HCT116 (cell line): ENCODE results near the gene POLD1. TPM values are rescaled to one million over a fixed set of nuclear protein-coding genes. Genes with fewer than 3 reads are reported as not detected.

Experiments
- ATAC-seq: fragments of 200-7000 bp; cut with Tn5 transposase; 2 replicates; pipeline ENCODE4 v1.9.1; 2020; ENCODE audit warnings: mild to moderate bottlenecking, moderate library complexity
- BruUV-seq: library from RNA; stranded (reverse); fragments of 400-500 nt; replicated peaks from 2 replicates; lab custom pipeline; 2021; lab: Mats Ljungman, UMichigan
- CTCF ChIA-PET: fragments of 300-600 bp; sonication (Branson Sonifier 250); formaldehyde crosslinking; loops from one replicate; lab custom pipeline; 2021; ENCODE audit warnings: antibody characterized with exemption; lab: Charles Lee
- POLR2A ChIA-PET: fragments of 300-600, 350-600 bp; sonication (Branson Sonifier 250); formaldehyde crosslinking; loops from one replicate; lab custom pipeline; 2021; ENCODE audit warnings: antibody characterized with exemption; lab: Charles Lee
- RAD21 ChIA-PET, 2 experiments: fragments of 300-600 bp; sonication (Branson Sonifier 250); formaldehyde crosslinking; loops; one replicate each; lab custom pipeline; 2023; ENCODE audit warnings: low total read pairs in 2 of 2; ENCODE audit not compliant: uncharacterized antibody in 2 of 2, unreplicated experiment in 2 of 2, low non-redundant PET in 1 of 2; lab: Charles Lee
- DNase-seq: peaks from one replicate; pipeline ENCODE4 v3.0.0-alpha.2; 2010; ENCODE audit warnings: low read depth, low spot score
- H2AFZ ChIP-seq: fragments of 200-600 bp; shearing (Covaris generic), sonication (generic); 2 replicates; pipeline ENCODE4 v1.6.1; 2017; ENCODE audit warnings: low read depth, mixed run types, mixed read lengths, antibody characterized with exemption, low read length; ENCODE audit not compliant: poor library complexity, severe bottlenecking
- H3K27ac ChIP-seq: 2 replicates; pipeline ENCODE4 v1.5.1; 2012; ENCODE audit warnings: low read depth, low read length
- H3K27me3 ChIP-seq: fragments of 200-600 bp; sonication (generic); 2 replicates; pipeline ENCODE4 v1.6.1; 2016; ENCODE audit warnings: mixed run types, low read length, mixed read lengths; ENCODE audit not compliant: insufficient read depth
- H3K36me3 ChIP-seq, 2 experiments: fragments of 200-500 bp in 1 of 2; fragments of 200-600 bp in 1 of 2; sonication (Bioruptor generic) in 1 of 2; sonication (generic) in 1 of 2; 2 replicates each; pipeline versions ENCODE4 v1.5.1 to v1.6.1; 2014 to 2016; ENCODE audit warnings: low read length in 2 of 2, inconsistent platforms in 1 of 2, mixed read lengths in 1 of 2, mixed run types in 1 of 2; ENCODE audit not compliant: insufficient read depth in 2 of 2, control insufficient read depth in 1 of 2
- H3K4me1 ChIP-seq, 2 experiments: fragments of 200-600 bp in 1 of 2; sonication (generic) in 1 of 2; 2 replicates each; pipeline versions ENCODE4 v1.5.1 to v1.6.1; 2012 to 2017; ENCODE audit warnings: low read length in 2 of 2, inconsistent platforms in 1 of 2, mild to moderate bottlenecking in 1 of 2, mixed read lengths in 1 of 2, mixed run types in 1 of 2, moderate library complexity in 1 of 2; ENCODE audit not compliant: insufficient read depth in 2 of 2, control insufficient read depth in 1 of 2
- H3K4me2 ChIP-seq: fragments of 200-600 bp; sonication (generic); 2 replicates; pipeline ENCODE4 v1.6.1; 2017; ENCODE audit warnings: mixed run types, low read length, mixed read lengths
- H3K4me3 ChIP-seq, 2 experiments: fragments of 200-600 bp in 1 of 2; sonication (generic) in 1 of 2; replicated peaks in 1 of 2; 2 replicates each; pipeline ENCODE4 v1.5.1; 2011 to 2016; ENCODE audit warnings: low read length in 2 of 2, control low read depth in 1 of 2, low read depth in 1 of 2, mild to moderate bottlenecking in 1 of 2, mixed read lengths in 1 of 2, mixed run types in 1 of 2
- H3K79me2 ChIP-seq: fragments of 200-600 bp; sonication (generic); 2 replicates; pipeline ENCODE4 v1.6.1; 2017; ENCODE audit warnings: mild to moderate bottlenecking, mixed run types, low read length, moderate library complexity, mixed read lengths; ENCODE audit not compliant: insufficient read depth
- H3K9ac ChIP-seq: fragments of 200-600 bp; sonication (generic); 2 replicates; pipeline ENCODE4 v1.6.1; 2016; ENCODE audit warnings: low read length, mixed read lengths
- H3K9me2 ChIP-seq: fragments of 200-600 bp; sonication (generic), shearing (Covaris generic); 2 replicates; pipeline ENCODE4 v1.6.1; 2017; ENCODE audit warnings: mixed run types, mild to moderate bottlenecking, moderate library complexity; ENCODE audit not compliant: insufficient read depth
- H3K9me3 ChIP-seq, 2 experiments: fragments of 200-500 bp in 1 of 2; fragments of 200-600 bp in 1 of 2; sonication (Bioruptor generic) in 1 of 2; sonication (generic) in 1 of 2; 2 replicates each; pipeline ENCODE4 v1.6.1; 2014 to 2017; ENCODE audit warnings: low read length in 2 of 2, mixed read lengths in 2 of 2, inconsistent platforms in 1 of 2, low read depth in 1 of 2, mild to moderate bottlenecking in 1 of 2, mixed run types in 1 of 2, moderate library complexity in 1 of 2; ENCODE audit not compliant: control insufficient read depth in 1 of 2, insufficient read depth in 1 of 2
- H4K20me1 ChIP-seq: fragments of 200-600 bp; sonication (generic), shearing (Covaris generic); 2 replicates; pipeline ENCODE4 v1.6.1; 2017; ENCODE audit warnings: mixed run types, mild to moderate bottlenecking, moderate library complexity; ENCODE audit not compliant: insufficient read depth
- CEBPB ChIP-seq: IDR thresholded peaks from 2 replicates; pipeline ENCODE4 v1.6.1; 2012; ENCODE audit warnings: low read depth
- ELF1 ChIP-seq: IDR thresholded peaks from 2 replicates; pipeline ENCODE4 v1.6.1; 2012; ENCODE audit warnings: low read depth, borderline replicate concordance
- EZH2phosphoT487 ChIP-seq: fragments of 200-600 bp; IDR thresholded peaks from 2 replicates; pipeline ENCODE4 v1.6.1; 2018; ENCODE audit warnings: antibody characterized with exemption, borderline replicate concordance
- JUND ChIP-seq: IDR thresholded peaks from 2 replicates; pipeline ENCODE4 v1.6.1; 2012
- POLR2AphosphoS5 ChIP-seq: IDR thresholded peaks from 2 replicates; pipeline ENCODE4 v1.6.1; 2011; ENCODE audit warnings: mild to moderate bottlenecking, low read depth, low read length, moderate library complexity
- RAD21 ChIP-seq: IDR thresholded peaks from 2 replicates; pipeline ENCODE4 v1.6.1; 2012; ENCODE audit warnings: low read depth, mild to moderate bottlenecking
- REST ChIP-seq: IDR thresholded peaks from 2 replicates; pipeline ENCODE4 v1.6.1; 2012; ENCODE audit warnings: low read depth
- SP1 ChIP-seq: IDR thresholded peaks from 2 replicates; pipeline ENCODE4 v1.6.1; 2012; ENCODE audit warnings: low read depth
- ZFX ChIP-seq: fragments of 450-650 bp; IDR thresholded peaks from 2 replicates; pipeline ENCODE4 v1.6.1; 2017
- intact Hi-C: fragments of 100-400 bp; cut with micrococcal nuclease; formaldehyde crosslinking; loops from 2 replicates; pipeline ENCODE4 v1.10.0; 2022
- total RNA-seq: library from RNA; stranded (reverse); gene quantifications from one replicate; pipeline ENCODE4 v1.2.1, GENCODE V29; 2021; ENCODE audit not compliant: unreplicated experiment
- TF ChIP-seq, protein P1 (sequence below): IDR thresholded peaks from 2 replicates; pipeline ENCODE4 v1.6.1; 2012
- TF ChIP-seq, protein P2 (sequence below): IDR thresholded peaks from 2 replicates; pipeline ENCODE4 v1.6.1; 2012

POLD1 gene
- total RNA-seq, 1 experiment from 2014 or later, result 122 TPM

GRCh38 chr19:50447750-50448149 is 63.6 kb downstream of the POLD1 start:
- no peak for DNase-seq
- BruUV-seq, result no TSS peak

GRCh38 chr19:50449236-50449899 is 65.2 kb downstream of the POLD1 start:
- Histone ChIP-seq H3K27ac (no peak overlapping the region), H3K4me2 (no peak overlapping the region), H3K9ac (no peak overlapping the region), H3K79me2 (no peaks in the 10 kb centered on the region), H3K9me3 (no peaks in the 10 kb centered on the region; a peak in 1 of 4 replicates), H3K27me3 (no peaks in the 10 kb centered on the region), H3K4me3 (no peak overlapping the region), H3K9me2 (no peaks in the 10 kb centered on the region), H3K4me1 (no peaks in the 10 kb centered on the region), H4K20me1 (no peaks in the 10 kb centered on the region), H2AFZ (no peak overlapping the region), H3K36me3 (no peaks in the 10 kb centered on the region)
- POLR2A ChIA-PET, result no interaction called here
- ATAC-seq (no peak), DNase-seq (no peak)
- BruUV-seq, result no TSS peak
- intact Hi-C loops, result no loop called here
- RAD21 ChIA-PET, result no interaction called here
- CTCF ChIA-PET, result no interaction called here
- TF ChIP-seq, protein P1, sequence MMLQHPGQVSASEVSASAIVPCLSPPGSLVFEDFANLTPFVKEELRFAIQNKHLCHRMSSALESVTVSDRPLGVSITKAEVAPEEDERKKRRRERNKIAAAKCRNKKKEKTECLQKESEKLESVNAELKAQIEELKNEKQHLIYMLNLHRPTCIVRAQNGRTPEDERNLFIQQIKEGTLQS, result no peak
- TF ChIP-seq REST, result no peak
- no peak for TF ChIP-seq CEBPB
- no peak for TF ChIP-seq POLR2AphosphoS5
- TF ChIP-seq ELF1, result no peak
- TF ChIP-seq JUND, result no peak
- TF ChIP-seq, protein P2, sequence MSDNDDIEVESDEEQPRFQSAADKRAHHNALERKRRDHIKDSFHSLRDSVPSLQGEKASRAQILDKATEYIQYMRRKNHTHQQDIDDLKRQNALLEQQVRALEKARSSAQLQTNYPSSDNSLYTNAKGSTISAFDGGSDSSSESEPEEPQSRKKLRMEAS, result no peak

More at GRCh38 chr19:50447750-50448149, 63.6 kb downstream of the POLD1 start:
- Histone ChIP-seq H3K9me3 (no peaks in the 10 kb centered on the region; a peak in 1 of 4 replicates), H3K79me2 (no peaks in the 10 kb centered on the region), H3K4me3 (no peak overlapping the region), H3K9ac (no peak overlapping the region), H3K9me2 (no peaks in the 10 kb centered on the region)
- ATAC-seq, result no peak
- intact Hi-C loops, result no loop called here
- POLR2A ChIA-PET, result interaction anchor here (0.7 kb wide), 1 partner anchor 296 kb away, joined by 3 read pairs; no protein-coding TSS in a partner anchor
- RAD21 ChIA-PET, result no interaction called here
- TF ChIP-seq SP1 (no peak), RAD21 (no peak), EZH2phosphoT487 (no peak), ZFX (no peak)
- TF ChIP-seq, protein P1, result no peak
- TF ChIP-seq, all 23 proteins: peak for 0
- Histone ChIP-seq H3K4me2 (no peak overlapping the region), H3K27ac (no peak overlapping the region), H3K27me3 (no peaks in the 10 kb centered on the region), H3K4me1 (no peaks in the 10 kb centered on the region), H4K20me1 (no peaks in the 10 kb centered on the region), H3K36me3 (no peaks in the 10 kb centered on the region), H2AFZ (no peak overlapping the region)
- CTCF ChIA-PET, result no interaction called here
